Body of pancreas (tissue), 4 donors: Measurements from ENCODE around the gene MEGF9.

ENCODE experiments used
- POLR2A ChIP-seq, 3 donors: fragments of 450-650 bp; IDR thresholded peaks; one replicate each; pipeline ENCODE4 v1.6.1; 2016; ENCODE audit warnings: antibody characterized with exemption in 3 of 3, mild to moderate bottlenecking in 2 of 3
- TF ChIP-seq, protein P1 (sequence below), 7 experiments: fragments of 450-650 bp in 4 of 7; fragments of 200-600 bp in 3 of 7; sonication (generic) in 3 of 7; IDR thresholded peaks; one replicate each; pipeline ENCODE4 v1.5.1; 2016 to 2019; ENCODE audit warnings: antibody characterized with exemption in 7 of 7

DNA sequence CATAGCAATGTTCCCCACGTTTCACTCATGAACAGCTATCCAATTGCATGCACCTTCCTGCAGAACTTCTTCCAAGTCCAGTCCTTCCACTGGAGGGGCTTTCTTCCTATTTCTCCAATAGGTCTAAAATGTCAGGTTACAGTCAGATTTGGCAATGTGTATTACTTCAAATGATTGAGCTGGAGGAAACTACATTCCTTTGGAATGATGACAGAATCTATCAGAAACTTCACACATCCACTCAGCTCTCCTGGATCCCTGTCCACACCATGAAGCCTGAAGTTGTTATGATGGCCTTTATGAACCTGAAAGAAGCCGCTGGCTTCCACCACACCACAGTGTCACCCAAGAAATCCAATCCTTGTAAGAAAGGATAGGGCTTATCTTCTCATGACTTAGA, 46.7 kb upstream of the MEGF9 start:
- TF ChIP-seq POLR2A (IDR thresholded peaks at IDR 0.05) = no peak
- TF ChIP-seq, protein P1, sequence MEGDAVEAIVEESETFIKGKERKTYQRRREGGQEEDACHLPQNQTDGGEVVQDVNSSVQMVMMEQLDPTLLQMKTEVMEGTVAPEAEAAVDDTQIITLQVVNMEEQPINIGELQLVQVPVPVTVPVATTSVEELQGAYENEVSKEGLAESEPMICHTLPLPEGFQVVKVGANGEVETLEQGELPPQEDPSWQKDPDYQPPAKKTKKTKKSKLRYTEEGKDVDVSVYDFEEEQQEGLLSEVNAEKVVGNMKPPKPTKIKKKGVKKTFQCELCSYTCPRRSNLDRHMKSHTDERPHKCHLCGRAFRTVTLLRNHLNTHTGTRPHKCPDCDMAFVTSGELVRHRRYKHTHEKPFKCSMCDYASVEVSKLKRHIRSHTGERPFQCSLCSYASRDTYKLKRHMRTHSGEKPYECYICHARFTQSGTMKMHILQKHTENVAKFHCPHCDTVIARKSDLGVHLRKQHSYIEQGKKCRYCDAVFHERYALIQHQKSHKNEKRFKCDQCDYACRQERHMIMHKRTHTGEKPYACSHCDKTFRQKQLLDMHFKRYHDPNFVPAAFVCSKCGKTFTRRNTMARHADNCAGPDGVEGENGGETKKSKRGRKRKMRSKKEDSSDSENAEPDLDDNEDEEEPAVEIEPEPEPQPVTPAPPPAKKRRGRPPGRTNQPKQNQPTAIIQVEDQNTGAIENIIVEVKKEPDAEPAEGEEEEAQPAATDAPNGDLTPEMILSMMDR (IDR thresholded peaks at IDR 0.05) = no peak
